ENCODE measurements around the gene SGCB. TPM values are rescaled to one million over a fixed set of nuclear protein-coding genes. Genes with fewer than 3 reads are reported as not detected.
A peak's percentile ranks its signal among the peaks of the same experiment; 100 is the strongest.

The SGCB gene
- total RNA-seq, 1 donor from 2014 or later: 14.9 TPM

- Histone ChIP-seq H3K27ac (peak overlapping the region; percentile 73 to 79), H3K4me1 (peaks cover 0 to 16% of the 10 kb centered on the region in 2 donors), H3K36me3 (no peaks in the 10 kb centered on the region), H3K27me3 (no peaks in the 10 kb centered on the region), H3K9me3 (no peaks in the 10 kb centered on the region), H3K4me3 (peak overlapping the region; percentile 91 to 93)
- intact Hi-C loops (cut with DNase I): loop anchor here (5.0 to 10.0 kb wide), 4 partner anchors 160 to 828 kb away; partner anchors contain the start of genes DCUN1D4, RASL11B and USP46
- no peak for DNase-seq (ENCODE audit: low spot score in 2 of 2)
- no peak for TF ChIP-seq CTCF (IDR thresholded peaks at IDR 0.05)
Observed at GRCh38 chr4:52036886-52037530, 1.1 kb downstream of the SGCB start.

- Histone ChIP-seq H3K4me1 (peaks cover 0 to 16% of the 10 kb centered on the region in 2 donors), H3K27ac (no peak overlapping the region), H3K27me3 (no peaks in the 10 kb centered on the region), H3K9me3 (no peaks in the 10 kb centered on the region), H3K36me3 (peaks cover 5 to 13% of the 10 kb centered on the region in 2 donors), H3K4me3 (no peak overlapping the region)
- DNase-seq (ENCODE audit: low spot score in 2 of 2): no peak
- intact Hi-C loops (cut with DNase I): loop anchor here (5.0 to 10.0 kb wide), 4 partner anchors 162 to 830 kb away; partner anchors contain the start of genes DCUN1D4, RASL11B and USP46
- TF ChIP-seq CTCF (IDR thresholded peaks at IDR 0.05): no peak
Observed at GRCh38 chr4:52035190-52035589, 2.9 kb downstream of the SGCB start.

- H3K4me3 ChIP-seq: no peak overlapping the region
- no peak overlapping the region for H3K27ac ChIP-seq
- DNase-seq (ENCODE audit: low spot score in 2 of 2): no peak
- H3K36me3 ChIP-seq: peaks cover 7 to 37% of the 10 kb centered on the region in 2 donors
- no peaks in the 10 kb centered on the region for H3K9me3 ChIP-seq
- intact Hi-C loops (cut with DNase I): loop anchor here (10.0 kb wide), 2 partner anchors 623 to 833 kb away; partner anchors contain the start of genes RASL11B and USP46
- no peak for TF ChIP-seq CTCF (IDR thresholded peaks at IDR 0.05)
- peaks cover 0 to 16% of the 10 kb centered on the region in 2 donors for H3K4me1 ChIP-seq
- H3K27me3 ChIP-seq: no peaks in the 10 kb centered on the region
Observed at GRCh38 chr4:52032005-52032404, 6.1 kb downstream of the SGCB start.

- TF ChIP-seq CTCF (IDR thresholded peaks at IDR 0.05): no peak
- intact Hi-C loops (cut with DNase I): no loop called here
- H3K4me3 ChIP-seq: no peak overlapping the region
- no peak overlapping the region for H3K27ac ChIP-seq
- peaks cover 10 to 54% of the 10 kb centered on the region in 2 donors for H3K36me3 ChIP-seq
- H3K9me3 ChIP-seq: no peaks in the 10 kb centered on the region
- no peak for DNase-seq (ENCODE audit: low spot score in 2 of 2)
- no peaks in the 10 kb centered on the region for H3K27me3 ChIP-seq
- H3K4me1 ChIP-seq: no peaks in the 10 kb centered on the region
Observed at GRCh38 chr4:52028970-52029369, 9.1 kb downstream of the SGCB start.

GRCh38 chr4:52019936-52020657, 18.0 kb downstream of the SGCB start, which contains the start of gene LRRC66:
TSS of gene LRRC66 (minus strand) at chr4:52020363. CDS start at chr4:52017613, 2,750 bp downstream.
- TF ChIP-seq CTCF (IDR thresholded peaks at IDR 0.05): no peak
- no peaks in the 10 kb centered on the region for H3K9me3 ChIP-seq
- H3K36me3 ChIP-seq: peaks cover 10 to 36% of the 10 kb centered on the region in 2 donors
- DNase-seq (ENCODE audit: low spot score in 2 of 2): no peak
- intact Hi-C loops (cut with DNase I): no loop called here
- no peaks in the 10 kb centered on the region for H3K4me1 ChIP-seq
- no peak within 1 kb of the TSS for H3K27ac ChIP-seq
- no peak within 1 kb of the TSS for H3K4me3 ChIP-seq
- H3K27me3 ChIP-seq: no peaks in the 10 kb centered on the region
